ENCODE data around the gene TRAPPC12. TPM values are rescaled to one million over a fixed set of nuclear protein-coding genes. Genes with fewer than 3 reads are reported as not detected.

TRAPPC12 gene
- polyA plus RNA-seq (2012; ENCODE audit: missing spikeins) = 54.3 TPM

- peak; percentile 95 for TF ChIP-seq POLR2A (IDR thresholded peaks at IDR 0.05; ENCODE audit: low read depth, low read length)
- TF ChIP-seq TAF1 (IDR thresholded peaks at IDR 0.05; ENCODE audit: borderline replicate concordance, low read depth, low read length) = peak; percentile 72; the same call in 1 of the 2 replicates
- peak; percentile 95 for TF ChIP-seq POLR2AphosphoS5 (IDR thresholded peaks at IDR 0.05; ENCODE audit: low read depth, low read length)
- DNase-seq (ENCODE audit: insufficient read length) (peak; percentile 75), FAIRE-seq (peak; percentile 92)
Measured at GRCh38 chr2:3379647-3380534, at the start of gene TRAPPC12. TSS of gene TRAPPC12 (plus strand) at chr2:3379694. CDS start at chr2:3387624, 7,930 bp downstream.

GRCh38 chr2:3332133-3332532, 47.4 kb upstream of the TRAPPC12 start:
- FAIRE-seq (no peak), DNase-seq (ENCODE audit: insufficient read length) (no peak)
- TF ChIP-seq POLR2A (IDR thresholded peaks at IDR 0.05; ENCODE audit: low read depth, low read length) (no peak), POLR2AphosphoS5 (IDR thresholded peaks at IDR 0.05; ENCODE audit: low read depth, low read length) (no peak), TAF1 (IDR thresholded peaks at IDR 0.05; ENCODE audit: borderline replicate concordance, low read depth, low read length) (no peak)

- TF ChIP-seq POLR2A (IDR thresholded peaks at IDR 0.05; ENCODE audit: low read depth, low read length) = no peak
- TF ChIP-seq POLR2AphosphoS5 (IDR thresholded peaks at IDR 0.05; ENCODE audit: low read depth, low read length) = no peak
- TF ChIP-seq TAF1 (IDR thresholded peaks at IDR 0.05; ENCODE audit: borderline replicate concordance, low read depth, low read length) = no peak
- no peak for DNase-seq (ENCODE audit: insufficient read length)
Measured at GRCh38 chr2:3334392-3335345, 44.8 kb upstream of the TRAPPC12 start.

GRCh38 chr2:3336844-3337243, 42.6 kb upstream of the TRAPPC12 start:
- TF ChIP-seq POLR2A (IDR thresholded peaks at IDR 0.05; ENCODE audit: low read depth, low read length) (no peak), TAF1 (IDR thresholded peaks at IDR 0.05; ENCODE audit: borderline replicate concordance, low read depth, low read length) (no peak), POLR2AphosphoS5 (IDR thresholded peaks at IDR 0.05; ENCODE audit: low read depth, low read length) (no peak)
- DNase-seq (ENCODE audit: insufficient read length) (no peak), FAIRE-seq (no peak)

More at GRCh38 chr2:3334392-3335345, 44.8 kb upstream of the TRAPPC12 start:
- FAIRE-seq = no peak

- TF ChIP-seq POLR2AphosphoS5 (IDR thresholded peaks at IDR 0.05; ENCODE audit: low read depth, low read length) = no peak
- no peak for TF ChIP-seq POLR2A (IDR thresholded peaks at IDR 0.05; ENCODE audit: low read depth, low read length)
- TF ChIP-seq TAF1 (IDR thresholded peaks at IDR 0.05; ENCODE audit: borderline replicate concordance, low read depth, low read length) = no peak
- FAIRE-seq = no peak
- no peak for DNase-seq (ENCODE audit: insufficient read length)
Measured at GRCh38 chr2:3338340-3338739, 41.2 kb upstream of the TRAPPC12 start.

GRCh38 chr2:3340144-3340543, 39.4 kb upstream of the TRAPPC12 start:
- TF ChIP-seq POLR2AphosphoS5 (IDR thresholded peaks at IDR 0.05; ENCODE audit: low read depth, low read length) (no peak), POLR2A (IDR thresholded peaks at IDR 0.05; ENCODE audit: low read depth, low read length) (no peak), TAF1 (IDR thresholded peaks at IDR 0.05; ENCODE audit: borderline replicate concordance, low read depth, low read length) (no peak)
- FAIRE-seq (no peak), DNase-seq (ENCODE audit: insufficient read length) (no peak)

GRCh38 chr2:3341336-3341735, 38.2 kb upstream of the TRAPPC12 start:
- DNase-seq (ENCODE audit: insufficient read length) (no peak), FAIRE-seq (no peak)
- TF ChIP-seq POLR2A (IDR thresholded peaks at IDR 0.05; ENCODE audit: low read depth, low read length) = no peak
- no peak for TF ChIP-seq POLR2AphosphoS5 (IDR thresholded peaks at IDR 0.05; ENCODE audit: low read depth, low read length)
- no peak for TF ChIP-seq TAF1 (IDR thresholded peaks at IDR 0.05; ENCODE audit: borderline replicate concordance, low read depth, low read length)

GRCh38 chr2:3342324-3342723, 37.2 kb upstream of the TRAPPC12 start:
- no peak for DNase-seq (ENCODE audit: insufficient read length)
- no peak for FAIRE-seq
- TF ChIP-seq POLR2AphosphoS5 (IDR thresholded peaks at IDR 0.05; ENCODE audit: low read depth, low read length) (no peak), POLR2A (IDR thresholded peaks at IDR 0.05; ENCODE audit: low read depth, low read length) (no peak), TAF1 (IDR thresholded peaks at IDR 0.05; ENCODE audit: borderline replicate concordance, low read depth, low read length) (no peak)

- DNase-seq (ENCODE audit: insufficient read length) (no peak), FAIRE-seq (no peak)
Measured at GRCh38 chr2:3343012-3343411, 36.5 kb upstream of the TRAPPC12 start.

GRCh38 chr2:3344897-3345296, 34.6 kb upstream of the TRAPPC12 start:
- DNase-seq (ENCODE audit: insufficient read length) (no peak), FAIRE-seq (no peak)
- no peak for TF ChIP-seq POLR2A (IDR thresholded peaks at IDR 0.05; ENCODE audit: low read depth, low read length)
- no peak for TF ChIP-seq POLR2AphosphoS5 (IDR thresholded peaks at IDR 0.05; ENCODE audit: low read depth, low read length)
- TF ChIP-seq TAF1 (IDR thresholded peaks at IDR 0.05; ENCODE audit: borderline replicate concordance, low read depth, low read length) = no peak

More at GRCh38 chr2:3343012-3343411, 36.5 kb upstream of the TRAPPC12 start:
- TF ChIP-seq POLR2A (IDR thresholded peaks at IDR 0.05; ENCODE audit: low read depth, low read length) = no peak
- no peak for TF ChIP-seq TAF1 (IDR thresholded peaks at IDR 0.05; ENCODE audit: borderline replicate concordance, low read depth, low read length)
- no peak for TF ChIP-seq POLR2AphosphoS5 (IDR thresholded peaks at IDR 0.05; ENCODE audit: low read depth, low read length)

- TF ChIP-seq POLR2AphosphoS5 (IDR thresholded peaks at IDR 0.05; ENCODE audit: low read depth, low read length) = no peak
- TF ChIP-seq TAF1 (IDR thresholded peaks at IDR 0.05; ENCODE audit: borderline replicate concordance, low read depth, low read length) = no peak
- no peak for TF ChIP-seq POLR2A (IDR thresholded peaks at IDR 0.05; ENCODE audit: low read depth, low read length)
- FAIRE-seq = no peak
- DNase-seq (ENCODE audit: insufficient read length) = no peak
Measured at GRCh38 chr2:3345621-3346020, 33.9 kb upstream of the TRAPPC12 start.

Measured in GM12892 (cell line).